ENCODE results near the gene TMEM163.
"Not testable (repeated sequence)": the region's sequence is repeated elsewhere in the genome, so short reads cannot be mapped to it uniquely, and the experiment has no call there.

The TMEM163 gene

GRCh38 chr2:134609924-134610513 lies 108.8 kb downstream of the TMEM163 start:
- DNase-seq = no peak

- DNase-seq = no peak
These were observed 114.8 kb downstream of the TMEM163 start for GRCh38 chr2:134603966-134604365.

GRCh38 chr2:134602666-134603065 lies 116.1 kb downstream of the TMEM163 start:
- DNase-seq = no peak

- no peak for DNase-seq
These were observed 117.5 kb downstream of the TMEM163 start for GRCh38 chr2:134601264-134601663.

GRCh38 chr2:134600208-134600607 lies 118.6 kb downstream of the TMEM163 start:
- no peak for DNase-seq

- DNase-seq = no peak
These were observed 119.6 kb downstream of the TMEM163 start for GRCh38 chr2:134599236-134599635.

GRCh38 chr2:134594399-134594798 lies 124.4 kb downstream of the TMEM163 start:
- no peak for DNase-seq

- DNase-seq = no peak
These were observed 125.3 kb downstream of the TMEM163 start for GRCh38 chr2:134593519-134593918.

- no peak for DNase-seq
These were observed 126.4 kb downstream of the TMEM163 start for GRCh38 chr2:134592377-134592776.

- no peak for DNase-seq
These were observed 127.3 kb downstream of the TMEM163 start for GRCh38 chr2:134591526-134591925.

- DNase-seq = no peak
These were observed 128.1 kb downstream of the TMEM163 start for GRCh38 chr2:134590679-134591078.

- DNase-seq = not testable (repeated sequence)
These were observed 129.4 kb downstream of the TMEM163 start for GRCh38 chr2:134589171-134590083.

- DNase-seq = no peak
These were observed 130.2 kb downstream of the TMEM163 start for GRCh38 chr2:134588556-134588955.

GRCh38 chr2:134586326-134586965 lies 132.4 kb downstream of the TMEM163 start:
- DNase-seq = no peak

- DNase-seq = no peak
These were observed 134.7 kb downstream of the TMEM163 start for GRCh38 chr2:134583997-134584520.

GRCh38 chr2:134583462-134583861 lies 135.3 kb downstream of the TMEM163 start:
- no peak for DNase-seq

GRCh38 chr2:134582547-134582899 lies 136.3 kb downstream of the TMEM163 start:
- no peak for DNase-seq

GRCh38 chr2:134581877-134582546 lies 136.8 kb downstream of the TMEM163 start:
- no peak for DNase-seq

GRCh38 chr2:134578316-134578715 lies 140.5 kb downstream of the TMEM163 start:
- no peak for DNase-seq

- DNase-seq = no peak
These were observed 142.3 kb downstream of the TMEM163 start for GRCh38 chr2:134576478-134576877.

- DNase-seq = no peak
These were observed 142.9 kb downstream of the TMEM163 start for GRCh38 chr2:134575888-134576287.

- no peak for DNase-seq
These were observed 144.0 kb downstream of the TMEM163 start for GRCh38 chr2:134574611-134575330.

Data from activated gamma-delta T cell (primary cell).